NT2/D1 (cell line): Measurements from ENCODE around the gene COL1A1.

Experiments
- YY1 ChIP-seq: IDR thresholded peaks from 2 replicates; pipeline ENCODE4 v1.6.1; 2011; ENCODE audit not compliant: insufficient read length, insufficient read depth
- ZNF274 ChIP-seq: IDR thresholded peaks from 2 replicates; pipeline ENCODE4 v1.6.1; 2011; ENCODE audit warnings: mild to moderate bottlenecking, low read depth, low read length

DNA sequence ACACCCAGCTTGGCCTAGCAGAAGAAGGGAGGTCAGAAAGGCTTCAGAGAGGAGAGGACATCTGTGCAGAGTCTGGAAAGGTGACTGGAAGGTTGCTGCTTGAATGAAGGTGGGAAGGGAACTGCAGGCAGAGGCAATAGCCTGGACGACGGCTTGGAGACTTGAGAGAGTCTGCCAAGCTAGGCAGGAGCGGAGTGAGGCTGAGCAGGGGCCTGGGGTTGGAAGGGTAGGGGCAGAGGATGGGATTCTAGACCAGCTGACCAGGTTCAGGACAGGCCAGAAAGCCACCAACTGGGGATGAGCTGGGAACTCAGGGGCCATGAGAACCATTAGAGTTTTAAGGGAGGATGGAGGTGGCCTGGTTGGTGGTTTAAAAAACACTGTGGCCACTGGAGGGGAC lies 36.0 kb downstream of the COL1A1 start:
- TF ChIP-seq YY1, result no peak
- TF ChIP-seq ZNF274, result no peak
